ENCODE results near the gene LRRC15.

Gene LRRC15

GRCh38 chr3:194329583-194329965 lies 40.0 kb downstream of the LRRC15 start:
- no peak for DNase-seq

- no peak for DNase-seq
Measured at GRCh38 chr3:194328942-194329582, 40.5 kb downstream of the LRRC15 start.

GRCh38 chr3:194328053-194328657 lies 41.4 kb downstream of the LRRC15 start:
- no peak for DNase-seq

- DNase-seq: no peak
Measured at GRCh38 chr3:194327218-194328052, 42.1 kb downstream of the LRRC15 start.

GRCh38 chr3:194326968-194327217 lies 42.6 kb downstream of the LRRC15 start:
- DNase-seq: no peak

- DNase-seq: no peak
Measured at GRCh38 chr3:194326192-194326967, 43.2 kb downstream of the LRRC15 start.

GRCh38 chr3:194325424-194326153 lies 44.0 kb downstream of the LRRC15 start:
- DNase-seq: no peak

GRCh38 chr3:194324823-194325327 lies 44.7 kb downstream of the LRRC15 start:
- DNase-seq: no peak

- peak; percentile 32 for DNase-seq
Measured at GRCh38 chr3:194323785-194324735, 45.5 kb downstream of the LRRC15 start.

- DNase-seq: no peak
Measured at GRCh38 chr3:194322678-194323211, 46.8 kb downstream of the LRRC15 start.

- no peak for DNase-seq
Measured at GRCh38 chr3:194321693-194322640, 47.6 kb downstream of the LRRC15 start.

GRCh38 chr3:194320744-194321243 lies 48.7 kb downstream of the LRRC15 start:
- DNase-seq: no peak

GRCh38 chr3:194320100-194320499 lies 49.4 kb downstream of the LRRC15 start:
- no peak for DNase-seq

- no peak for DNase-seq
Measured at GRCh38 chr3:194318511-194319161, 50.9 kb downstream of the LRRC15 start.

- no peak for DNase-seq
Measured at GRCh38 chr3:194316918-194317317, 52.6 kb downstream of the LRRC15 start.

GRCh38 chr3:194315965-194316361 lies 53.6 kb downstream of the LRRC15 start:
- DNase-seq: no peak

GRCh38 chr3:194315088-194315964 lies 54.2 kb downstream of the LRRC15 start:
- DNase-seq: peak; percentile 81

All from activated gamma-delta T cell treated with Interleukin-2 at 50 U/mL for 16 hours (primary cell).